K562 (cell line): ENCODE data around the gene SLC38A10. TPM values are rescaled to one million over a fixed set of nuclear protein-coding genes. Genes with fewer than 3 reads are reported as not detected.

Experiments
- ATF6 ChIP-seq: sonication (generic); formaldehyde crosslinking; IDR thresholded peaks from 2 replicates; pipeline ENCODE4 v1.4.0; 2020; ENCODE audit warnings: mild to moderate bottlenecking, missing genetic modification reagents
- CREB1 ChIP-seq, 2 experiments: sonication (generic) in 1 of 2; formaldehyde crosslinking in 1 of 2; IDR thresholded peaks; 2 replicates each; pipeline versions ENCODE4 v1.6.1 to v1.8.0; 2012 to 2022; ENCODE audit warnings: inconsistent platforms in 1 of 2, mild to moderate bottlenecking in 1 of 2, missing genetic modification reagents in 1 of 2, moderate library complexity in 1 of 2
- CTBP1 ChIP-seq: fragments of 450-650 bp; IDR thresholded peaks from 2 replicates; pipeline ENCODE4 v1.6.1; 2016; ENCODE audit warnings: borderline replicate concordance
- E2F8 ChIP-seq: fragments of 450-650 bp; IDR thresholded peaks from 2 replicates; pipeline ENCODE4 v1.7.1; 2018; ENCODE audit warnings: mild to moderate bottlenecking, low read depth; ENCODE audit not compliant: partially characterized antibody
- EWSR1 ChIP-seq: fragments of 450-650 bp; IDR thresholded peaks from 2 replicates; pipeline ENCODE4 v1.6.1; 2018; ENCODE audit warnings: borderline replicate concordance, mild to moderate bottlenecking, low read depth, moderate library complexity; ENCODE audit not compliant: partially characterized antibody
- HMG20A ChIP-seq: fragments of 450-650 bp; formaldehyde crosslinking; conservative IDR thresholded peaks from 2 replicates; pipeline ENCODE4 v1.4.0; 2020; ENCODE audit warnings: mild to moderate bottlenecking, mixed read lengths
- KAT2B ChIP-seq: IDR thresholded peaks from one replicate; pipeline ENCODE4 v1.6.1; 2012; ENCODE audit warnings: low read depth, mild to moderate bottlenecking, control low read depth, inconsistent platforms, low read length, moderate library complexity
- KLF1 ChIP-seq: fragments of 450-650 bp; IDR thresholded peaks from 2 replicates; pipeline ENCODE4 v1.6.1; 2016; ENCODE audit warnings: missing genetic modification characterization, missing compliant biosample characterization
- LEF1 ChIP-seq: fragments of 450-650 bp; IDR thresholded peaks from 2 replicates; pipeline ENCODE4 v1.6.1; 2016; ENCODE audit warnings: mild to moderate bottlenecking
- MCM2 ChIP-seq: fragments of 450-650 bp; IDR thresholded peaks from 2 replicates; pipeline ENCODE4 v1.6.1; 2017; ENCODE audit warnings: low read depth, mild to moderate bottlenecking
- POLR2AphosphoS2 ChIP-seq: IDR thresholded peaks from 2 replicates; pipeline ENCODE4 v1.6.1; 2012; ENCODE audit warnings: low read length, improper control_type of control experiment
- PRPF4 ChIP-seq: fragments of 200-400 bp; formaldehyde crosslinking; IDR thresholded peaks from one replicate; pipeline ENCODE4 v1.6.1; 2017; ENCODE audit warnings: low read length, low read depth, mild to moderate bottlenecking; ENCODE audit not compliant: insufficient read depth, poor library complexity, severe bottlenecking
- RNF2 ChIP-seq: sonication (generic); IDR thresholded peaks from 2 replicates; pipeline ENCODE4 v1.6.1; 2016
- STAT5B ChIP-seq: fragments of 250-450 bp; sonication (Bioruptor Pico); IDR thresholded peaks from 2 replicates; pipeline ENCODE4 v1.8.0; 2021; ENCODE audit warnings: mild to moderate bottlenecking, inconsistent platforms
- TAF9B ChIP-seq: fragments of 450-650 bp; IDR thresholded peaks from 2 replicates; pipeline ENCODE4 v1.6.1; 2018; ENCODE audit warnings: mild to moderate bottlenecking; ENCODE audit not compliant: partially characterized antibody
- ZBTB26 ChIP-seq: fragments of 450-650 bp; formaldehyde crosslinking; IDR thresholded peaks from 2 replicates; pipeline ENCODE4 v1.4.0; 2022; ENCODE audit warnings: missing genetic modification characterization
- ZNF395 ChIP-seq: fragments of 200-800 bp; sonication (Bioruptor generic); IDR thresholded peaks from 2 replicates; pipeline ENCODE4 v1.6.1; 2017; ENCODE audit warnings: missing genetic modification characterization, missing compliant biosample characterization
- polyA plus RNA-seq, 8 experiments: library from polyadenylated mRNA; depleted of rRNA in 4 of 8; stranded (reverse) in 5 of 8; unstranded in 3 of 8; fragments of >200 nt; fragmentation: Nextera tagmentation in 2 of 8; fragmentation: Illumina TruSeq in 1 of 8; extraction: Ambion mirVana in 2 of 8; extraction: Trizol in 1 of 8; gene quantifications; 2 replicates each; pipeline versions ENCODE4 v1.2.1 to v1.2.3, GENCODE V29; 2011 to 2014; ENCODE audit warnings: inconsistent platforms in 1 of 8, missing spikeins in 1 of 8
- total RNA-seq, 7 experiments: library from RNA; depleted of rRNA in 6 of 7; stranded (reverse); fragments of >200 nt in 6 of 7; fragmentation: Illumina TruSeq in 2 of 7; extraction: Trizol in 2 of 7; gene quantifications; 2 replicates each; pipeline versions ENCODE4 v1.2.1 to v1.2.3, GENCODE V29; 2011 to 2021; ENCODE audit warnings: low replicate concordance in 1 of 7
- TF ChIP-seq, protein P1 (sequence below): fragments of 450-650 bp; IDR thresholded peaks from 2 replicates; pipeline ENCODE4 v1.6.1; 2017; ENCODE audit warnings: antibody characterized with exemption

The SLC38A10 gene
- total and polyA plus RNA-seq, 9 of the 15 experiments (the other 6 are each of a cell fraction or from before 2014, with no cell fraction given), result 0.45 to 54.2 (median 13.8) TPM

DNA sequence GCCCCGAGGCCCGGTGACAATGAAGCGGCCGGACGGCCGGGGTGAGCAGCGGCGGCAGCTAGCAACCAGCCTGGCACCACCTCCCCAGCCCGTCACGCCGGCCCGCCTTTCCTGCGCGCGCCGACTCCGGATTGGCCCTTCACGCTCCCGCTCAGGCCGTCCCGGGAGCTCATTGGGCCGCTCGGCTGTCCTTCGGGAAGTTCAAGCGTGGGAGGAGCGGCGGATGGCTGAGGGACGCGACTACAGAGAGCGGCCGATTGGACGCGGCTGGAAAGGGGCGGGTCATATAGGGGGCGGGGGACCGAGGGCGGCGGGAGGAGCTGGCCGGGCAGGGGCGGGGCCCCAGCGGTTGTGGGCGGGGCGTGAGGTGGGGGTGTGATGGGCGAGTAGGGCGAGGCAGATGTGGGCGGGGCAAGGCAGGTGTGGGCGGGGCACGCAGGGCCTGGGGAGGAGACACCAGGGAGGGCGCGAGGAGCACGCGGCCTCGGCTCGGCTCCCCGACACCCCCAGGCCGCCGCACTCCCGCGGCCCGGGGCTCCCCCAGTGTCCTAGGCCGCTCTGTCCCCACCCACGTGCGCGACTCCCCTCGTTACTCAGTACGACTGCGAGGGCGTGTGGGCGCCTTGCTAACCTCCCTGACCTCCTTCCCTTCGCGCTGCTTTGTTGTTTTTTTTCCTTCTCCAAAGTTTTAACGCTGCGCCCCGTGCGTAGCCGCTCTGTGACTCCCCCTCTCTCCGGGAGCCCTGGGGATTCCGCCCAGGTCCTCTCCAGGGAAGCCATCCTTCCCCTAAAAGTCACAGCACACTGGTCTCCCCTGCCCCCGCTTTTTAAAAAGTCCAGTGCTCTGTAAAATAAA lies 72.0 kb downstream of the SLC38A10 start, which contains the start of gene CEP131 (continued):
- TF ChIP-seq E2F8 (no peak), RNF2 (peak; percentile 52; the same call in 1 of the 2 replicates), POLR2AphosphoS2 (no peak), KLF1 (tag) (no peak), LEF1 (no peak), KAT2B (no peak), ATF6 (peak; percentile 70; the same call in 1 of the 2 replicates), PRPF4 (no peak), ZNF395 (CRISPR knock-in tag) (no peak), STAT5B (CRISPR knock-in tag) (no peak), HMG20A (CRISPR knock-in tag) (no peak), CREB1 (IDR thresholded peaks at IDR 0.05) (peak; percentile 86), CREB1 (CRISPR knock-in tag; IDR thresholded peaks at IDR 0.05) (peak; percentile 90), EWSR1 (no peak), MCM2 (no peak), CTBP1 (peak; percentile 86; the same call in 1 of the 2 replicates), ZBTB26 (peak; percentile 46; the same call in 1 of the 2 replicates), TAF9B (no peak)
- TF ChIP-seq, protein P1, sequence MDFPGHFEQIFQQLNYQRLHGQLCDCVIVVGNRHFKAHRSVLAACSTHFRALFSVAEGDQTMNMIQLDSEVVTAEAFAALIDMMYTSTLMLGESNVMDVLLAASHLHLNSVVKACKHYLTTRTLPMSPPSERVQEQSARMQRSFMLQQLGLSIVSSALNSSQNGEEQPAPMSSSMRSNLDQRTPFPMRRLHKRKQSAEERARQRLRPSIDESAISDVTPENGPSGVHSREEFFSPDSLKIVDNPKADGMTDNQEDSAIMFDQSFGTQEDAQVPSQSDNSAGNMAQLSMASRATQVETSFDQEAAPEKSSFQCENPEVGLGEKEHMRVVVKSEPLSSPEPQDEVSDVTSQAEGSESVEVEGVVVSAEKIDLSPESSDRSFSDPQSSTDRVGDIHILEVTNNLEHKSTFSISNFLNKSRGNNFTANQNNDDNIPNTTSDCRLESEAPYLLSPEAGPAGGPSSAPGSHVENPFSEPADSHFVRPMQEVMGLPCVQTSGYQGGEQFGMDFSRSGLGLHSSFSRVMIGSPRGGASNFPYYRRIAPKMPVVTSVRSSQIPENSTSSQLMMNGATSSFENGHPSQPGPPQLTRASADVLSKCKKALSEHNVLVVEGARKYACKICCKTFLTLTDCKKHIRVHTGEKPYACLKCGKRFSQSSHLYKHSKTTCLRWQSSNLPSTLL, result no peak
